Mucosa of descending colon (tissue), 3 donors: Measurements from ENCODE around the gene SYNPR. TPM values are rescaled to one million over a fixed set of nuclear protein-coding genes. Genes with fewer than 3 reads are reported as not detected.

Source experiments
- ATAC-seq: fragments of 200-7000 bp; cut with Tn5 transposase; one replicate; pipeline ENCODE4 v1.9.1; 2020; ENCODE audit warnings: mild to moderate bottlenecking, moderate library complexity
- DNase-seq, 3 donors: peaks; one replicate each; pipeline ENCODE4 v3.0.0-alpha.2; 2020
- H3K36me3 ChIP-seq: fragments of 200-600 bp; one replicate; pipeline ENCODE4 v1.8.0; 2021; ENCODE audit warnings: low read depth, mild to moderate bottlenecking
- H3K4me1 ChIP-seq: fragments of 200-600 bp; one replicate; pipeline ENCODE4 v1.8.0; 2021; ENCODE audit warnings: low read depth, mild to moderate bottlenecking
- H3K4me3 ChIP-seq: fragments of 200-600 bp; one replicate; pipeline ENCODE4 v1.8.0; 2021; ENCODE audit warnings: mild to moderate bottlenecking
- H3K9me3 ChIP-seq: fragments of 200-600 bp; one replicate; pipeline ENCODE4 v1.8.0; 2021; ENCODE audit warnings: mild to moderate bottlenecking
- intact Hi-C, 2 donors: fragments of 100-400 bp; cut with DNase I in 1 of 2; cut with micrococcal nuclease in 1 of 2; formaldehyde crosslinking; loops; one replicate each; pipeline versions ENCODE4 v1.11.0 to v1.11.1; 2022; cut with DNase I, micrococcal nuclease
- total RNA-seq, 3 donors: library from RNA; stranded (reverse); fragmentation: NEBNext Ultra II Directional in 2 of 3; extraction: Animal tissue kit (Norgen Biotek cat#: 25700) in 2 of 3; gene quantifications; one replicate each; pipeline versions ENCODE4 v1.2.1 to v1.2.4, GENCODE V29; 2021 to 2023
- TF ChIP-seq, protein P1 (sequence below): fragments of 200-600 bp; IDR thresholded peaks from one replicate; pipeline ENCODE4 v1.8.0; 2022; ENCODE audit warnings: antibody characterized with exemption, mild to moderate bottlenecking
- donor health status: DM: no; HTN: no; CAD: no; lungs with moderate emphysema.
- donor health status: DM: no; HTN: no; CAD: no.
- donor health status: DM: no; HTN: yes; CAD: no.

SYNPR gene
- total RNA-seq, 3 donors from 2014 or later: not detected

GRCh38 chr3:63470745-63471144, 192.6 kb downstream of the SYNPR start:
- Histone ChIP-seq H3K36me3 (no peaks in the 10 kb centered on the region), H3K4me1 (no peaks in the 10 kb centered on the region), H3K4me3 (no peak overlapping the region), H3K9me3 (peaks cover 3% of the 10 kb centered on the region)
- ATAC-seq (no peak), DNase-seq (no peak)
- intact Hi-C loops: no loop called here
- TF ChIP-seq, protein P1, sequence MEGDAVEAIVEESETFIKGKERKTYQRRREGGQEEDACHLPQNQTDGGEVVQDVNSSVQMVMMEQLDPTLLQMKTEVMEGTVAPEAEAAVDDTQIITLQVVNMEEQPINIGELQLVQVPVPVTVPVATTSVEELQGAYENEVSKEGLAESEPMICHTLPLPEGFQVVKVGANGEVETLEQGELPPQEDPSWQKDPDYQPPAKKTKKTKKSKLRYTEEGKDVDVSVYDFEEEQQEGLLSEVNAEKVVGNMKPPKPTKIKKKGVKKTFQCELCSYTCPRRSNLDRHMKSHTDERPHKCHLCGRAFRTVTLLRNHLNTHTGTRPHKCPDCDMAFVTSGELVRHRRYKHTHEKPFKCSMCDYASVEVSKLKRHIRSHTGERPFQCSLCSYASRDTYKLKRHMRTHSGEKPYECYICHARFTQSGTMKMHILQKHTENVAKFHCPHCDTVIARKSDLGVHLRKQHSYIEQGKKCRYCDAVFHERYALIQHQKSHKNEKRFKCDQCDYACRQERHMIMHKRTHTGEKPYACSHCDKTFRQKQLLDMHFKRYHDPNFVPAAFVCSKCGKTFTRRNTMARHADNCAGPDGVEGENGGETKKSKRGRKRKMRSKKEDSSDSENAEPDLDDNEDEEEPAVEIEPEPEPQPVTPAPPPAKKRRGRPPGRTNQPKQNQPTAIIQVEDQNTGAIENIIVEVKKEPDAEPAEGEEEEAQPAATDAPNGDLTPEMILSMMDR: no peak

DNA sequence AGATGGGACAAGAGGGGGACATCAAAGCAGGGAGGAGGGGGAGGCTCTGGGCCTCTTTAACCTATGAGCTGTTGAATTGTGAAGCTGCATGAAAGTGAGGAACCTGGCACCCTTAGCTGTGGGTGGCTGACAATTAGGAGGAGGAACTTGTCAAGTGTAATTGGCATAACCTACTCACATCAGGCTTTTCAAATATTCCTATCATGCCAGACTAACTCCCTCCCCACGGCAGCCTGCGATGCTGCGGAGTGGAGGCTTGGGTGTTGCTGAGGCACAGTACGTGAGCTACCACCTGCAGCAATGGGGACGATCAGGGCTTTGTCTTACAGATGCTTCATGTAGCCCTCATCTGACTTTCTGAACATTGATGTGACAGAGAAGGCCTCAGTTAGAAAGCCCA, 193.7 kb downstream of the SYNPR start:
- H3K36me3 ChIP-seq: no peaks in the 10 kb centered on the region
- DNase-seq: no peak

GRCh38 chr3:63473641-63474166, 195.6 kb downstream of the SYNPR start:
- H3K4me1 ChIP-seq: no peaks in the 10 kb centered on the region
- DNase-seq: no peak
- H3K9me3 ChIP-seq: no peaks in the 10 kb centered on the region
- H3K4me3 ChIP-seq: no peak overlapping the region
- H3K36me3 ChIP-seq: no peaks in the 10 kb centered on the region
- intact Hi-C loops: no loop called here
- TF ChIP-seq, protein P1: no peak
- no peak for ATAC-seq

More for the DNA sequence above, 193.7 kb downstream of the SYNPR start:
- intact Hi-C loops: no loop called here
- ATAC-seq: no peak
- TF ChIP-seq, protein P1: no peak
- no peaks in the 10 kb centered on the region for H3K9me3 ChIP-seq
- no peak overlapping the region for H3K4me3 ChIP-seq
- H3K4me1 ChIP-seq: no peaks in the 10 kb centered on the region

DNA sequence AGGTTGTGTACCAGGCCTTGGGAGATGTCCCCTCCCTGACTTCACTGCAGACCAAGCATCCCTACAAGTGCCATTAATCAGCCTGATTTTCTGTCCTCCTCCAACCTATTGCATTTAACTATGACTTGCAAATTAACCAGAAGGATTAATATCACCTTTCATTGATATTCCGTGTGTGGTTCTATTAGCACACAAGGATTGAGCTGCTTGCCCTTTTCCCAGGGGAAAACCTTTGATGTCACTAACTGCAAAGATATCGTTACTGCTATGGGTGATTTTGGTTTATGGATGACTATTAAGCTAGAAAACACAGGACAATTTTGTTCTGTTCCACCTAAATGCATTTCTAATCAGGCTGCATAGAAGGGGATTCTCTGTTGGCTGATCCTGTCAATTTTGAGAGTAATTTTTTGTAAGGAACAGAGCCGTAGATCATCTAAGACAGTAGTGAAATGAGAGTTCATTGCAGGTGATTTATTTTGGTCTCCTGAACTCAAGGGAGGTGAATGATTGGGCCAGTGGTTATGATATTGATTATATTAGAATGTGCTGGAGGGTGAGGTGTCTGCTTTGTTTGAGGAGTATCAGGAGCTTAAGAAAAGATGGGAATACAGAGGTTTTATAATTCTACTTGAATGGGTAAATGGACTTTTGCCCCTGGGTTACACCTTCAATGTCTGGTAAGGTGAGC, 196.9 kb downstream of the SYNPR start:
- Histone ChIP-seq H3K4me3 (no peak overlapping the region), H3K4me1 (no peaks in the 10 kb centered on the region), H3K36me3 (no peaks in the 10 kb centered on the region), H3K9me3 (no peaks in the 10 kb centered on the region)
- intact Hi-C loops: no loop called here
- TF ChIP-seq, protein P1: no peak
- no peak for ATAC-seq
- no peak for DNase-seq

DNA sequence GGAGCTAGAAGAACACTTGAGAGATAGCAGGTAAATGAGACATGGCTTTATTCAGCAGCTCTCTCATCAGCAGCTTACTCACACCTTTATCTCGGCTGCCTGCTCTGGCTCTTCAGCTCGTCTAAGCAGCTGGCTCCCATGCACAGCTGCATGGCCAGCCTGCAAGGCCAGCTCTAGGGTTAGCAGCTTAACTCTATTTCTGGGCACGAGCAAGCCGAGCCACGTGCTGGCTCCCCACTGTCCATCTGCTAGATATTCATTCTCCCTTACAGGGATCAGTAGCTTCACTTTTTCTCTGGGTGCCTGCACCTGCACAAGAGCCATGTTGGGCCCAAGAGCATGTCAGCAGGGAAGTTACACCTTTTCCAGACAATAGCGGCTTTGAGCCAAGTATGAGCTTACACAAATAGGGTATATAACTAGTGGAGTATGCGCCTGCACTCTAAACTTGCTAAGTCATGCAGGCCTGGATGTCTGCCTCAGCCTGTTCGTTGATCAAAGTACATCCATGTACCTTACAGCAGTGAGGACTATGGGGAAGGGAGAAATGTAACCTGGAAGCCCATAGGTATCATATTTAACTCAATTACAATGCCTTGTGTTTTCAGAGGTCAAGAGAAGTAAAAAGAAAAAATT, 199.5 kb downstream of the SYNPR start:
- ATAC-seq: peak; percentile 53

More for the DNA sequence above, 199.5 kb downstream of the SYNPR start:
- Histone ChIP-seq H3K4me1 (no peaks in the 10 kb centered on the region), H3K4me3 (no peak overlapping the region), H3K9me3 (no peaks in the 10 kb centered on the region), H3K36me3 (no peaks in the 10 kb centered on the region)
- intact Hi-C loops: no loop called here
- DNase-seq: peak in 1 of 3 donors; percentile 46
- TF ChIP-seq, protein P1: no peak
